ENCODE data around the gene ZBTB18.

The ZBTB18 gene

GRCh38 chr1:244064621-244065020 lies 13.5 kb downstream of the ZBTB18 start:
- DNase-seq: no peak

GRCh38 chr1:244065063-244065793 lies 14.1 kb downstream of the ZBTB18 start:
- DNase-seq: no peak

DNA sequence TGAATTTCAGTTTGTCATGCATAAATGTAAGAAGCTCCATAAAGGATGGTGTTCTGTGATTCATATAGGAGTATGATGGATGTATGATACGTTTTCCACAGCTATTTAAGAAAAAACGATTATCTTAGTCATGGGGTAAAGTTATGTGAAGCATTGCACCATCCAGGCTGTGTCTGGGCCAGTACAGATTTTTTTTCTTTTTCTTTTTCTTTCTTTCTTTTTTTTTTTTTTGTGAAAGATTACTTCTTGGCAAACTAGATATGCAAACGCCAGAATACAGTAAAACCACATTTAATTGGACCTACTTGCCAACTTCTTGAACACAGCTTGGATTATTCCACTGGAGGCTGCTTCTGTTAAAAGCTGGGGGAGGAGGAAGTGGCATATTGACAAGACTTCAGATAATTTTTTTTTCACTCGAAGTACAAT lies 14.9 kb downstream of the ZBTB18 start:
- DNase-seq: no peak

GRCh38 chr1:244066954-244067716 lies 16.1 kb downstream of the ZBTB18 start:
- no peak for DNase-seq

GRCh38 chr1:244067893-244068292 lies 16.8 kb downstream of the ZBTB18 start:
- DNase-seq: no peak

DNA sequence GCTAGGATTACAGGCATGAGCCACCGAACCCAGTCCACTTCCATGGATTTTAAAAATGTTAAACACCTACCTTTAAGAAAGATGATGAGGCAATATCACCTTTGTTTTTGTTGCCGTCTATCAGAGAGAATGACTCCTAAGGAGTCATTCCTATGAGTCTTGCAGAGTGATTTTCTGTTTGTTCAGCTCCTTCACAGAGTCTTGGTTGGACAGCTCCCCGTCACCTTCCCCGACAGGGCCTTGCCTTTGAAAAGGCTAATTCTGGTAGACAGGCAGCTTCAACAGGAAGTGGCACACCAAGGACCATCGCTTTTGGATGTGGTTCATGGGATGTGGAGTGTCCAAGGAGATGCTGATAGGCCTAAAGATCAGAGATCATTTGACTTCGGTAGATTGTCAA lies 17.5 kb downstream of the ZBTB18 start:
- DNase-seq: no peak

DNA sequence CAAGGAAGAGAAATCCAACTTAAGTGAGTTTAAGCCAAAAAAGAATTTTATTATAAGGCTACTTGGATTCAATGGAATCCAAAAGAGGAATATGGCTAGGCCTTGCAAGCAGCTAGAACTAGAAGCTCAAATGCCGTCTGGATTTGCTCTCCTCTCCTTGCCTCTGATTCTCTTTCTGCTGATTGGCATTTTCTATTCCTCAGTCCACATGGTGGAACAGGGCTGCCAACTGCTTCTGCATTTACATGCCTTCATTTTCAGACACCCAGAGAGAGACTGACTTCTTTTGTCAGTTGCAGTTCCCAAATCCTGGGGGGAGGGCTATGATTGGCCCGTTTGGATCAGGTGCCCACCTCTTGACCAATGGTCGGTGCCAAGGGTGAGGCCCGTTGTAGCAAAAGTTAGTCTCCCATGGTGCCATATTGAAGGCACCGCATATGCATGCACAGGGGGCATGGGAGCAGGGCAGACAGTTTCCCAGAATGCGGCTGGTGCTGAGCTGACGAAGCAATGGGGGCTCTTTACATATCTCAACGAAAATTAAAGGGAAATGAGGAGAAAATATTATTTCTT lies 18.3 kb downstream of the ZBTB18 start:
- no peak for DNase-seq

DNA sequence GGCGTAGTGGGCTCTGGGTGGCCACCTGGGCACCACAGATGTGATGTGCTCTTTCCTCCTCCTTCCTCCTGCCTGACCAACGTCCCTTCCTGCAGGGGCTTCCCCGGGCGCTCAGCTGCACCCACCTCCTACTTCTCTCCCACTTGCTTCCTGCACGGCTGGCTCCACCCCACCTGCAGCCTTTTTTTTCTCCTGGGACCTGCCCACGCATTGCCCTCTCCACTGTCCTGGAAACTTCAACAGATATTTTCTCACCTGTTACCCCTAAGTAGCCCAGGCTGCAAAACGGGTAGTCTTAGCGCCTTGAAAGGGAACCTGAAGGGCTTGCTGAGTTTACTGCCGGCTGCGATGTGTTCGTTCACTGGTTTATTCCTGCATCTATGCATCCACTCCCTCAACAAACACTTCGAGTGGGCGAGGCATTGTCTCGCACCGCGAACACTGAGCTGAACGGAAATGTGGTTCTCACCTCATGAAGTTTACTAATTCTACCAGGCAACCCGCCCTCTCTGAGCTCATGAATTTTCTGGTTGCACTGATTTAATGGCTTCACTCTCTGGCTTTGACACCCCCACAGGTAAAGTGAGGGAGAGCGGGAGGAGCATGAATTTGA lies 23.6 kb downstream of the ZBTB18 start:
- peak; percentile 50 to 87 (median 72) for DNase-seq

DNA sequence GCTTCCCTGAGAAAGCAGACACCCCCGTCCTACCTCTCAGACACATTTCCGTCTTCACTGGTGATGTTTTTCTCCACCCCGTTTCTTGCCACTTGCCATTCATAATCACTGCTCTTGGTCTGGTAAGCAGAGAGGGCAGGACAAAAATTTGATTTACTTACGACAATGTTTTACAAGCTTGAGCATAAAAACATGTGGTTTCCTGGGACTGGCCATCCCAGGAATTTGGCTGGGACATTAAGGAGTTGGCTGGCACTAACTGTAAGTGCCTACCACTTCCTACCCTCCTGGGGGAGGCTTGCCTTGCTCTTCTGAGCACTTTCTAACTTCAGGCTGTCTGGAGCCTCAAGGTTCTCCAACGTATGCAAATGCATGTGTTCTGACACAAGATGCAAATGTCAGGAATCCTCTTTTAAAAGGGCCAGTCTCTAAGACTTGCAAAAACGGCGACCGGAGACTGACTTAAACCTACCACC lies 24.2 kb downstream of the ZBTB18 start:
- no peak for DNase-seq

- no peak for DNase-seq
These were observed 25.7 kb downstream of the ZBTB18 start for GRCh38 chr1:244076740-244077139.

- peak in 1 of 6 experiments; percentile 37 for DNase-seq
These were observed 26.6 kb downstream of the ZBTB18 start for GRCh38 chr1:244077473-244078220.

- DNase-seq: no peak
These were observed 29.4 kb downstream of the ZBTB18 start for GRCh38 chr1:244080343-244080929.

DNA sequence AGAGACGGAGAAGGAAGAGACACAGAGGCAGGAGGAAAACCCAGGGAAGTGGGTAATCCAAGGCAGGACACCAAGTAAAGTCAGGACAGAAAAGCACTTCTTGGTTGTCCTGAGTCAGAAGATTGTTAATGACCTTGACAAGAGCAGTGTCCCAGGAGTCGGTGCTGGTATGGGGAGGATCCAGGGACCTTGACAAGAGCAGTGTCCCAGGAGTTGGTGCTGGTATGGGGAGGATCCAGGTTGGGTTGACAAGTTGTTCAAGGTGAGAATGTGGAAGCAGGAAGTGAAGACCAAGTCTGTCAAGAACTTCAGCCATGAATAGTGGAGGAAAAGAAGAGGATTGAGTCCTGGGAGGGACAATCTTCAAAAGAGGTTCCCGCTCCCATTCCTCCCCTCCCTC lies 31.9 kb downstream of the ZBTB18 start:
- DNase-seq: no peak

GRCh38 chr1:244083383-244083943 lies 32.4 kb downstream of the ZBTB18 start:
- no peak for DNase-seq

DNA sequence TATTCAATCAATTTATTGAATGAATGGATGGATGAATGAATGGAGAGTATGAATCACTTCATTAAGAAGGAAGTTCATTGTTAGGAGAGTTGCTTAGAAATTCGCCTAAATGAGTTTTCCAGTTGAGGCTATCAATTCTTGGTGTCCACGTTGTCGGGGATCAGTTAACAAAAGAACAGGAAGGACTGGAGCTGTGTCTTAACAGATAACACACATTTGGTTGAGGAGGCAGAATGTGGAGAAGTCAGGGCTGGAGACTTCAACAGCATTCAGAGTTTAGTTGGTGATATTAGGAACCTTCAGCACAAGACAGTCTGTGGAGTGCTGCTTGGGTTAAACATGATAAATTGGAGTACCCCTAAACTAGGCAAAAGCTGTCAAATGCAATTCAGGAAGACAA lies 33.7 kb downstream of the ZBTB18 start:
- DNase-seq: no peak

- DNase-seq: no peak
These were observed 34.8 kb downstream of the ZBTB18 start for GRCh38 chr1:244085891-244086290.

DNA sequence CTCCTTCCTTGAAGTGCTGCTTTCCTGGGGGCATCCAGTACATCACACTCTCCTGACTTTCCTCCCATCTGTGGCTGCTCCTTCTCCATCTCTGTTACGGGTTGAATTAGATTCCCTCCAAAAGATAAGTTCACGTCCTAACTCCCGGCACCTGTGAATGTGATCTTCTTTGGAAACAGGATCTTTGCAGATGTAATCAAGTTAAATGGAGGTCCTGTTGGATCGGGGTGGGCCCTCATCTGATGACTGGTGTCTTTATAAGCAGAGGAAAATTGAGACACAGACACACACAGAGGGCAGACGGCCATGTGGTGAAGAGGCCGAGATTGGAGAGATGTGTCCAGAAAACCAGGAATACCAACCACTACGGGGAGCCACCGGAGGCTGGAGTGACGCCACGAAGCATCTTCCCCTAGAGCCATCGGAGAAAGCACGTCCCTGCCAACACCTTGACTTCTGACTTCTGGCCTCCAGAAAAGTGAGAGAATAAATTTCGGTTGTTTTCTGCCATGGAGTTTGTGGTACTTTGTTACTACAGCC lies 36.0 kb downstream of the ZBTB18 start:
- DNase-seq: no peak

GRCh38 chr1:244087611-244088010 lies 36.5 kb downstream of the ZBTB18 start:
- DNase-seq: no peak

DNA sequence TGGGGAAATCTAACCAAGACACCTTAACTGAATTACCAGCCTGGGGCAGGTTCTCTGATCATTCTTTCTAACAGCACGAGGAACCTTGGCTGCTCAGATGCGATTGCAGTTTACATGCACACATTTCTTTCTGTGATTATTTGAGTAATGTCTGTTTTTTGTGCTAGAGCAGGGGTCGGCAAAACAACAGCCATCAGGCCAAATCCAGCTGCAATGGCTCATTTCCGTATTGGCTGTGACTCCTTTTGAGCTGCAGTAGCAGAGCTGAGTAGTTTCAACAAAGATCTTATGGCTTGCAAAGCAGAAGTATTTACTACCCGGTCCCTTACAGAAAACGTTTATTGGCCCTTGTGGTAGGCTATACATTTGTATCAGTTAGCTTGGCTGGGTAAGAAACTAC lies 37.1 kb downstream of the ZBTB18 start:
- DNase-seq: no peak

GRCh38 chr1:244089561-244089960 lies 38.5 kb downstream of the ZBTB18 start:
- no peak for DNase-seq

DNA sequence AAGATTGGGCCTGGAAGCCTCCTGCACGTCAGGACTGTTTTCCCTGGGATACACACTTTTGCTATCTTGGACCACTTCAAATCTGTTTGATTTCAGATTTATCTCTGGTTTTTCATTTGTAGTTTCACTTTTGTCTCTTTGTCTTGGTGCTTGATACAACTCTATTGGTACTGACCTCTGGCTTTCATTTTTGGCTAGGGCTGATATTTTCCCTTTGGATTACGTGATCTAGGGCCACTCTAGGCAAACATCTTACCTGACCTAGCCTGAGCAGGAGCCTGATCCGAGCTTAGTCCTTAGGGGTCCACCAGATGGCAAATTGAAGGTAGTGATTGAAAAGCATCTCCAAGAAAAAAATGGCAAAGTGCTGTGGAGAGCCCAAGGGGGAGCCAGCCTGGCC lies 39.6 kb downstream of the ZBTB18 start:
- DNase-seq: no peak
